ELF-1 (cell line): ENCODE measurements around the gene GAS7.
"Not testable (repeated sequence)": the region's sequence is repeated elsewhere in the genome, so short reads cannot be mapped to it uniquely, and the experiment has no call there.

ENCODE experiments used
- DNase-seq: peaks from one replicate; pipeline ENCODE4 v3.0.0-alpha.2; 2016; ENCODE audit warnings: low read depth, low spot score

GAS7 gene

GRCh38 chr17:10072556-10073425, 125.6 kb downstream of the GAS7 start:
- DNase-seq: peak; percentile 53

- DNase-seq: no peak
These were observed 126.3 kb downstream of the GAS7 start for GRCh38 chr17:10072086-10072485.

GRCh38 chr17:10071141-10071540, 127.3 kb downstream of the GAS7 start:
- no peak for DNase-seq

- no peak for DNase-seq
These were observed 127.7 kb downstream of the GAS7 start for GRCh38 chr17:10070690-10071089.

- no peak for DNase-seq
These were observed 129.1 kb downstream of the GAS7 start for GRCh38 chr17:10069301-10069700.

GRCh38 chr17:10067446-10068143, 130.8 kb downstream of the GAS7 start:
- no peak for DNase-seq

- no peak for DNase-seq
These were observed 133.9 kb downstream of the GAS7 start for GRCh38 chr17:10064536-10064935.

GRCh38 chr17:10063730-10064241, 134.6 kb downstream of the GAS7 start:
- no peak for DNase-seq

- no peak for DNase-seq
These were observed 135.6 kb downstream of the GAS7 start for GRCh38 chr17:10062691-10063385.

- DNase-seq: no peak
These were observed 137.1 kb downstream of the GAS7 start for GRCh38 chr17:10061111-10061845.

- DNase-seq: no peak
These were observed 137.9 kb downstream of the GAS7 start for GRCh38 chr17:10060526-10060925.

- no peak for DNase-seq
These were observed 138.7 kb downstream of the GAS7 start for GRCh38 chr17:10059684-10060211.

- DNase-seq: no peak
These were observed 139.3 kb downstream of the GAS7 start for GRCh38 chr17:10058921-10059683.

- DNase-seq: not testable (repeated sequence)
These were observed 140.9 kb downstream of the GAS7 start for GRCh38 chr17:10057466-10057865.

GRCh38 chr17:10055262-10055975, 143.0 kb downstream of the GAS7 start:
- no peak for DNase-seq

GRCh38 chr17:10053782-10054540, 144.4 kb downstream of the GAS7 start:
- DNase-seq: no peak

GRCh38 chr17:10052106-10052813, 146.1 kb downstream of the GAS7 start:
- DNase-seq: no peak

- no peak for DNase-seq
These were observed 147.3 kb downstream of the GAS7 start for GRCh38 chr17:10051112-10051511.
